Activated T-cell treated with anti-CD3 and anti-CD28 coated beads for 24 hours (primary cell): ENCODE measurements around the gene KIAA1328.
"Not testable (repeated sequence)": the region's sequence is repeated elsewhere in the genome, so short reads cannot be mapped to it uniquely, and the experiment has no call there.

Experiments
- DNase-seq: peaks from one replicate; pipeline ENCODE4 v3.0.0-alpha.2; 2020; ENCODE audit warnings: low read depth

KIAA1328 gene

GRCh38 chr18:37144921-37145320 is 316.0 kb downstream of the KIAA1328 start:
- DNase-seq = no peak

DNA sequence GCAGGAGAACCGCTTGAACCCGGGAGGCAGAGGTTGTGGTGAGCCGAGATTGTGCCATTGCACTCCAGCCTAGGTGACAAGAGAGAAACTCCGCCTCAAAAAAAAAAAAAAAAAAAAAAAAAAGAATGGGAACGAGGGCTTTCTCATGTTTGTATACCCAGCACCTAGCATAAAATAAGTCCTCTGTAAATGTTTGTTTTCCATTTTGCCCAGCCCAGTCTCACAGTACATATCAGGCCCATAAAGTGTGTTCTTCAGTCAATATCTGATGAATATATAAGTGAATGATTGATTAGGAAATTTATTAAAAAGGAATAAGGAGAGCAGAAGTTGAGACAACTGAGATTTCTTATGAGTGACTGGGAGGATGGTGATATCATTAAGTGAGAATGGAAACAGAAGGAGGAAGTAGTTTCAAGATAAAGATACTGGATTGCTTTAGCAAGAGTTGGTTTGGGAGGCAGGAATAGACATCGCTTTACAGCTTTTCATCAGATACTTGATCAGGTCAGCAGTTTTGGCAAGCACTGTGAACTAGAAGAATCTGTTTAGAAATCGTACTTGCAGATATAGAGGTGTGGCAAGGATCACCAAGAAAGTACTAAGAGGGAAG is 327.5 kb downstream of the KIAA1328 start:
- DNase-seq = no peak

DNA sequence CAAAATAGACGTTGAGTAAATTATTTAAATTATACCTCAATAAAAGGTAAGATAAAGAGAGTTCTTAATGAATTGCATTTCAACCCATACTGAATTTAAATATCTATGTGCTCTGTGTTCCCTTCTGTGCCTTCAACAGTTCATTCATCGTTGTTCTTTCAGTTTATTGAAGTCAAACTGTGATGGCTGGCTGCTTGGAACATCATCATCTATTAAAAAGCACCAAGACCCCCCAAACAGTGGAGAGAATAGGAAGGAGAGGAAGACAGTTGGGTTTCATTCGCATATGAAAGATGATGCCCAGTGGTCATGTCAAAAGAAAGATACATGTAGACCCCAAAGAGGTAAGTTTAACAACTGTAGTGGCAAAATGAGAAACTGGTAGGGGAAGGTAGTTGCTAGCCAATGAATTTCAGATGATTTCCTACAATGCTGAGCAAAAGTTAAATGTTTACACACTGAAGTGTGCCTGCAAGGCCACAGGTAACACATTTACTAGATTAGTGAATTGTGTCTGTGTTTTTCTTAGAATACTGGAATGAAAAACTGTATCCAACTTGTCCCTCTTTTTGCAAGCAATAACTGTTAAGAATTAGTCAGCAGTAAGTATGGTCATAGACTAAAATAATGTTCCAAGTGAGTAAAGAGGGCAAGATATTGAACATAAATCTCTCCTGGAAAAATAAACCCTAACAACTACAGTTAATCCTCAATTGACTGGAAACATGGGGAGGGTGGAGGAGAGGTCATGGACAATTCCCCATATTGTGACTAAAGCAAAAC is 331.3 kb downstream of the KIAA1328 start:
- no peak for DNase-seq

DNA sequence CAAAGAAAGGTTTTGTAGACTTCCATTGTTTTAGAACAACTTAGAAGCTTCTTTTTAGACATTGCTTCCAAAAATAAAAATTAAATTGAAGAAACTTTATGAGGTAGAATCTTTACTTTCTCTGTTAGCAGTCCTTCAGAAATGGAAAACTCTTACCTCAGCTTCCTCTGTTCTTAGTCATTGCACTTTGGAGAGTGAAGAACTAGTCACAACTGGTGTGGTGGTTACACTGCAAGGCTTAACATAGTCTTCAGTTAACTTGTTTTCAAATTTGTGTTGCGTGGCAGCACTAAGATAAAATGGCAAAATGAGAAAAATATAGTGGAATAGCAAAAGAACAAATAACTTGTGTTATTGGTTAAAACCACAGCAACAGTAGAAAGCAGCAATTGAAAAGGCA is 332.6 kb downstream of the KIAA1328 start:
- DNase-seq = no peak

GRCh38 chr18:37162551-37162950 is 333.6 kb downstream of the KIAA1328 start:
- no peak for DNase-seq

GRCh38 chr18:37163119-37163518 is 334.2 kb downstream of the KIAA1328 start:
- DNase-seq = no peak

DNA sequence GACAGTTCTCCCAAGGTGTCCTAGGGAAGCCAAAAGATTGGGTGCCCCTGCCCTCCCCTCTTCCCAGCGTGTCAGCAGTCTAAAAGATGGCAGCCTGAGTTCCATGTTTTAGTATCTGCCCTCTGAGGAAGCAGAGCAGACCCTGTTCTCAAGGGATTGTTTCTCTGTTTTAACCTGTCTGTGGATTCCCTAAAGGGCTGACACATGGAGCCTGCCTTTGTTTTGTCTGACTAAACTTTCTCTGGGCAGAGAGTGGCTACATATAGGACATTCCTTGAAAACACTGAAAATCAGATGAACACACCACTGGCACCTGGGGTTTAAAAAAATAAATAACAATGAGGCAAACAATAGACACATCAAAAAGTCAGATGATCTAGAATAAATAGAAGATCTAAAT is 337.6 kb downstream of the KIAA1328 start:
- no peak for DNase-seq

GRCh38 chr18:37166966-37167365 is 338.0 kb downstream of the KIAA1328 start:
- not testable (repeated sequence) for DNase-seq

DNA sequence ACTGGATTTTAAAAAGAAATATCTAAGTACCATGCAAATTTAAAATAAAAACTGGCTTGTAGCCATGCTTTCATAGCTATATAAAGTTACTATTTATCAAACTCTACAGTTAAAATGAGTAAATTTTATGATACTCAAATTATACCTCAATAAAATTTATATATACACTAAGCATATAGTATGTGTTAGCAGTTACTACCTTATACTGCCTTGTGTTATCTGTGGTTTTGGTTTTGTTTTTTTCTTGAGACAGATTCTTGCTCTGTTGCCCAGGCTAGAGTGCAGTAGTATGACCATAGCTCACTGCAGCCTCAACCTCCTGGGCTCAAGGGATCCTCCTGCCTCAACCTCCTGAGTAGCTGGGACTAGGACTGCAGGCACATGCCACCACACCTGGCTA is 342.1 kb downstream of the KIAA1328 start:
- no peak for DNase-seq

DNA sequence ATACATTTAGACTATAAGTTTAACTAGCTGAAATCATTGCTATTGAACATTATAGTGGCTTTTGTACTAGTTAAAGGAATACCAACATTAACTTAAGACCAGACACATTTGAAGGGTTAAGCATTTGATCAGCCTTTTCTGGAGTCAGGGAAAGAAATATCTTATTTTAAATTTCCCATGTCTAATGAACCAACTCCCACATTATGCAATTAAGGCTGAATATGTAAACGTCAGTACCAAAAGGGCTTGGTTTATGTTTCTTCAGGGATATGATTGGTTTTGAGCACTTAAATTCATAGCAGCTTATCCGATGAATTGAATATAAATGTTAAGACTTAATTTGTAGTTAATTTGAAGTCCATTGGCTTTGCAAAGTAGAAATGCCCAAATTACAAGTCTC is 344.5 kb downstream of the KIAA1328 start:
- no peak for DNase-seq

DNA sequence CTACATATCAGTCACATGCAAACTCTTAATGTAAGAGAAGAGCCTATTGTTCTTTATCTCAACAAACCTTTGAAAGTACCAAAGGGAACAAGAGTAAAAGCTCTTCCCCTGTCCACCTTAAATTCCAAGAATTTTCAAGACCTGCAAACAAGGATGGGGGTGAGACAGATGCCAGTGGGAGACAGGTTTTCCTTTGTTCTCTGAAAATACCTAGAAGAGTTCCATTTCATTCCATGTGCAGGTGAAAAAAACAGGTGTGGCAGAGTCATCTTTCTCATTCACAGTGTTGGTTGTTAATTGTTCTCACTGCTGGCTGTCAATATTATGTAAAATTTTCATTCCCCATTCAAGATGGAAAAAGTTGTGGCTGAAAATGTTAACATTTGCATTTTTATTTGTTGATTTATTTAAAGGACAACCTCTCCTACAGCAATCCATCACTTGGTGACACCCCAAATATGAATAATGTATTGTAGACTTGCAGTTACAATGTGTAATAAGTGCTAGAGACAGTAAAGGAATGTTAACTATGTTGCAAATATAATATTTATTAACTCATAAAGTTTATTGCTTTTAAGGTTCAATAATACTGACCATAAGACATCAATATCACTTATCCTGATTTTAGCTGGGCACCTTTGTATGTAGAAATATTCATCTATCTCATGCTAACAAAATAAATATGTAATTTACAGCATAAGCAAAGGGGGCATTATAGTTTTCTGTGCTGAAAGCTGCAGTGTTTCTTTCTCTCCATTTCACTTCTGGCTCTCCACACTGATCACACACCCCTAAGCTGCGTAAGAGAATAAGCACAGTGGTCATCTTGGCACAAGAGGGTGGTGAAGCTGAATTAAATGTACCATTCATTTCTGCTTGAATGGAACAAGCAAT is 347.0 kb downstream of the KIAA1328 start:
- DNase-seq = no peak

- no peak for DNase-seq
Measured at GRCh38 chr18:37176621-37176934, 347.7 kb downstream of the KIAA1328 start.

DNA sequence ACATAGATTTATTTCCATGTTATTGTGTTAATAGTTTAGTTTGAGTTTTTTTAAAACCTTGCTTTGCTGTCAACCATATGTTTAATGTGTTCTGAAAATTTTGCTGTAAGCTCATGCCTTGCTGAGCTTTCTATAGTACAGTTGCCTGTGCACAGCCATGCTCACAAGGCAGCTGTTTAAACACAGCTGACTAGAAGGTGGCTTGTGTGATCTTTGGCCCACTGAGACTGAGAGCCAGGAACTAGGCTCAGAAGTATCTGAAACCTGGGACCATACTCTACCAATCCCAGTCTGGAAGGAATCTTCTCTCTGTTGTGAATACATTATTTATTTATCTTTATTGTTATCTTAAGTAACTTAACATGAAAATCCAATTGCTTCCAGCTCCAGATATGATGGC is 350.5 kb downstream of the KIAA1328 start:
- DNase-seq = no peak

DNA sequence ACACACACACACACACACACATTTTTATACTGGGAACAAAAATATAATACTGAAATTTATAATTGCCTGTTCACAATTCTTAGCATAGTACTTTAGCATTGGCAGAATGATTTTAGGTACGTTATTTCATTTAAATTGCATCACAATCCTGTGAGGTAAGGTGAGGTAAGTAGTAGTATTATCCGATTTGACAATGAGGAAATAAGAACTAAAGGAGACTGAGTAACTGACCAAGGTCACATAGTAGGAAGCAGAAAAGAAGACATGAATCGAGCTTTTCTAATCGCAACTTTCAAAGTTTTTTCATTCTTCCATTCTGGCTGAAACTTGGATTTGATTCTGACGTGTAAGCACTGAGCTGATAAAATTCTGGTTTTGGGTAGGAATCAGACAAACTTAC is 351.2 kb downstream of the KIAA1328 start:
- DNase-seq = no peak

- DNase-seq = no peak
Measured at GRCh38 chr18:37182340-37183135, 353.6 kb downstream of the KIAA1328 start.

GRCh38 chr18:37184209-37184868 is 355.4 kb downstream of the KIAA1328 start:
- DNase-seq = no peak

DNA sequence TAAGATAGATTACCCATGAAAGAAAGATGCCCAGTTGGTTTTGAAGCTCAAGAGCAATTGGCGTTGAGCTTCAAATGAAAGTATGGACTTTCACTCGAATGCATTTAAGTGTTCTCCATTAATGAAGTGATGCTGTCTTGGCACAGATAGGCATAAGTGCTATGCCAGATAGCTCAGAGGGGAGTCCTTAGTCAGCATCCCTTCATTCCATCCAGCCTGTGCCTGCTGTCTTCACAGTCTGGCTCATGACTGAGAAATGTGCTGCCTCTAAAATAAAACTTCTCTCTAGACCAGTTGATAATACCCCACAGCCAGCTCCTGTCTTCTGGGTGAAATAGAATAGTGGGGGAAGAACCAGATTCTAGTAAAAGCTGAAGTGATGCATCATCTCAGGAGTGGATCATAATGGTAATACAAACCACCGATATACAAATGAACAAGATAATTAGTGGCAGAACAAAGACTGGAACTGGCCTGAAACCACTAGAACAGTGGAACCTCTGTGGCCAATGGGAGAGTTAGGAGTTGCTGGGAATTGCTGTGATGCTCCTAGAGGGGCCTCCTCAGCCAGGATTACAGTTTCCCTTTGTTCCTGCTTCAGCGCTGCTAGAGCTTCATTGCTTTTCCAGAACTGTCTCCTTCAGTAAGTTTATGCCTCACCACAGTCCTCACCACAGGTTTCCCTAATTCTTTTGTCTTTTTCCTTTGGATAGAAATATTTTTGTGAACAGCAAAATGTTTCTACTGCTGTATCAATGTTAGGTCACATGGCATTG is 359.3 kb downstream of the KIAA1328 start:
- no peak for DNase-seq

DNA sequence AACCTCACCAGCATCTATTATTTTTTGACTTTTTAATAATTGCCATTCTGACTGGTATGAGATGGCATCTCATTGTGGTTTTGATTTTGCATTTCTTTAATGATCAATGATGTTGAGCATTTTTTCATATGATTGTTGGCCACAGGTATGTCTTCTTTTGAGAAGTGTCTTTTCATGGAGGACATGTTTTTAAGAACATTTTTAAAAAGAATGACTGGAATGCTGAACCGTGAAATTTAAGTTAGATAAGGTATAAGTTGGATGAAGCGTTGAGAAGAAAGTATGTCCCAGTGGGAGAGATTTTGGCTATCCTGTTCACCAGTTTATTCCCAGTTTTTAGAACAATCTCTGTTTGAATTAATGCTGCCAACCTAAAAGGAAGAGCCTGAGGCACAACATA is 370.8 kb downstream of the KIAA1328 start:
- no peak for DNase-seq

GRCh38 chr18:37207343-37207742 is 378.4 kb downstream of the KIAA1328 start:
- no peak for DNase-seq

- DNase-seq = no peak
Measured at GRCh38 chr18:37210781-37211180, 381.9 kb downstream of the KIAA1328 start.
